Psoas muscle (tissue), 8 donors: ENCODE measurements around the gene PLS1. TPM values are rescaled to one million over a fixed set of nuclear protein-coding genes. Genes with fewer than 3 reads are reported as not detected.

ENCODE experiments used
- ATAC-seq, 4 donors: fragments of 200-7000 bp; cut with Tn5 transposase; one replicate each; pipeline ENCODE4 v1.9.1; 2020; ENCODE audit warnings: moderate library complexity in 3 of 4, mild to moderate bottlenecking in 2 of 4
- DNase-seq, 2 donors: peaks; one replicate each; pipeline ENCODE4 v3.0.0-alpha.2; 2020
- H3K27ac ChIP-seq: fragments of 200-600 bp; one replicate; pipeline ENCODE4 v1.8.0; 2022
- H3K27me3 ChIP-seq, 3 donors: fragments of 200-600 bp in 1 of 3; one replicate each; pipeline versions ENCODE4 v1.6.1 to v1.8.0; 2013 to 2022; ENCODE audit warnings: low read length in 2 of 3, mild to moderate bottlenecking in 2 of 3, moderate library complexity in 1 of 3; ENCODE audit not compliant: insufficient read depth in 3 of 3
- H3K36me3 ChIP-seq, 2 donors: fragments of 200-600 bp in 1 of 2; one replicate each; pipeline versions ENCODE4 v1.6.1 to v1.8.0; 2013 to 2022; ENCODE audit warnings: low read depth in 1 of 2, mild to moderate bottlenecking in 1 of 2, moderate library complexity in 1 of 2; ENCODE audit not compliant: insufficient read depth in 1 of 2
- H3K4me1 ChIP-seq: fragments of 200-600 bp; one replicate; pipeline ENCODE4 v1.8.0; 2022
- H3K4me3 ChIP-seq: fragments of 200-600 bp; one replicate; pipeline ENCODE4 v1.8.0; 2022; ENCODE audit warnings: mild to moderate bottlenecking
- H3K9me3 ChIP-seq: fragments of 200-600 bp; one replicate; pipeline ENCODE4 v1.8.0; 2022
- WGBS, 3 donors: extraction: QIAGEN DNeasy Blood & Tissue Kit; methylation state at CpG; one replicate each; pipeline versions ENCODE4 v1.1.6 to v1.1.7; 2013; 5-methylcytosine and 5-hydroxymethylcytosine counted together
- intact Hi-C, 2 donors: fragments of 100-400 bp; cut with DNase I; formaldehyde crosslinking; loops; one replicate each; pipeline versions ENCODE4 v1.11.0 to v1.14.2; 2022
- polyA plus RNA-seq, 3 donors: library from polyadenylated mRNA; stranded (reverse); fragments of 200-250 nt; gene quantifications; one replicate each; pipeline ENCODE4 v1.2.3, GENCODE V29; 2013
- total RNA-seq, 4 donors: library from RNA; stranded (reverse); fragmentation: NEBNext Ultra II Directional in 2 of 4; extraction: Animal tissue kit (Norgen Biotek cat#: 25700) in 2 of 4; gene quantifications; one replicate each; pipeline versions ENCODE4 v1.2.1 to v1.2.4, GENCODE V29; 2021 to 2023
- TF ChIP-seq, protein P1 (sequence below): fragments of 200-600 bp; IDR thresholded peaks from one replicate; pipeline ENCODE4 v1.8.0; 2022; ENCODE audit warnings: antibody characterized with exemption
- donor health status: healthy with polysubstance abuse.
- donor health status: DM: no; HTN: no; CAD: no; lungs with moderate emphysema.
- donor health status: Bipolar disorder and iron deficiency.
- donor health status: healthy.
- donor health status: DM: yes; HTN: yes; CAD: no.
- donor health status: DM: no; HTN: no; CAD: no.
- donor health status: DM: no; HTN: no; CAD: no.
- donor health status: DM: yes; HTN: yes; CAD: no.

Gene PLS1
- total and polyA plus RNA-seq, 7 donors, result 0.24 to 2.2 (median 0.58) TPM

DNA sequence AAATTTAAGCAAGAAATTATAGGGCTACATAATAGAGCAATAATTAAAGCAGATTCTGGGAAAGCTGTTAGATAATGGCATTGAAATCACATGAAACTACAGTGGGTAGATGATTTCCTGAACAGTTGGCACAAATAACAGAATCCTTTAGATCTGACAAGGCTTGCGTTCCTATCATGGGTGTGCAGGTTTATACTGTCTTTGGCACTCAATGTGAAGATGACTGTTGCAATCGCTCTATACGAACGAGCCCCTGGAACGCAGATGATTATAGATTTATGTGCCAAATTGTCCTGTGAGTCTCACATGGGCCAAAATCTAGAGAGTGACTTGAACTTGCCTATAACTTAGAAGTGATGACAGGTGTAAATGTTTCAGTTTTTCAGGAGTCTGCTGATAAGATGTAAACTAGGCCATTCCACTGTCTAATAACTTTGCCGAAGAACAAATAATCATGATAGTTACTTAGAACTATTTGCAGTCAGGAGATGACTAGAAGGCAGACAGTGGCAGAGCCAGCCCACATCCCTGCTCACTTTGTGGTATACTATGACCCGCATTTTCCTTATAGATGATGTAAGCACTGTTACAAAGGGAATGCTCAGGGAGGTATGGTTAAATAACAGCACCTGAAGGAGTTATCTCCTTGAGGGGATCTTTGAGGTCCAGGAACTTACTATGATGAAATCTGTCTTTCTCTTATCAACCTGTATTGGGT, 97.1 kb downstream of the PLS1 start:
- no peak for DNase-seq
- Histone ChIP-seq H3K27ac (no peak overlapping the region), H3K36me3 (no peaks in the 10 kb centered on the region), H3K9me3 (no peaks in the 10 kb centered on the region), H3K4me1 (no peaks in the 10 kb centered on the region), H3K4me3 (no peak overlapping the region), H3K27me3 (no peaks in the 10 kb centered on the region)
- TF ChIP-seq, protein P1, sequence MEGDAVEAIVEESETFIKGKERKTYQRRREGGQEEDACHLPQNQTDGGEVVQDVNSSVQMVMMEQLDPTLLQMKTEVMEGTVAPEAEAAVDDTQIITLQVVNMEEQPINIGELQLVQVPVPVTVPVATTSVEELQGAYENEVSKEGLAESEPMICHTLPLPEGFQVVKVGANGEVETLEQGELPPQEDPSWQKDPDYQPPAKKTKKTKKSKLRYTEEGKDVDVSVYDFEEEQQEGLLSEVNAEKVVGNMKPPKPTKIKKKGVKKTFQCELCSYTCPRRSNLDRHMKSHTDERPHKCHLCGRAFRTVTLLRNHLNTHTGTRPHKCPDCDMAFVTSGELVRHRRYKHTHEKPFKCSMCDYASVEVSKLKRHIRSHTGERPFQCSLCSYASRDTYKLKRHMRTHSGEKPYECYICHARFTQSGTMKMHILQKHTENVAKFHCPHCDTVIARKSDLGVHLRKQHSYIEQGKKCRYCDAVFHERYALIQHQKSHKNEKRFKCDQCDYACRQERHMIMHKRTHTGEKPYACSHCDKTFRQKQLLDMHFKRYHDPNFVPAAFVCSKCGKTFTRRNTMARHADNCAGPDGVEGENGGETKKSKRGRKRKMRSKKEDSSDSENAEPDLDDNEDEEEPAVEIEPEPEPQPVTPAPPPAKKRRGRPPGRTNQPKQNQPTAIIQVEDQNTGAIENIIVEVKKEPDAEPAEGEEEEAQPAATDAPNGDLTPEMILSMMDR, result no peak
- WGBS, 3 donors, result 86 to 91% (median 87%) methylated on average over 7 of the region's 7 CpGs
- intact Hi-C loops, result no loop called here
- ATAC-seq, result no peak

DNA sequence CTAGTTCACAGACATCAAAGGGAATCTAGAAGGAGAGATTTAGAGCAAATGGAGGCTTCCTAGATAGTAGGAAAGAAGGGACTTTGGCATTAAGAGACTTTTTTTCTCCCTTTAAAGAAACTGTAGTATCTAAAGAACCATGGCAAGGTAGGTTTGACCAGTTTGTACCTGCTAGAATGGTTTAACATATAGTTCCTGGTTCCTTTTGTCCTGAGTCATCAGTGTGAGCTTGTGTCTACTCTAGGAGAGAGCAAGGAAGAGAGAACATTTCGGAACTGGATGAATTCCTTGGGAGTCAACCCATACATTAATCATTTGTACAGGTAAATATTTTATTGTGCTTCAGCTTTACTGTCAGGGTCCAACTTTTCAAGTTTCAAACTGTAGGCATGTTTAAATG, 98.0 kb downstream of the PLS1 start:
- Histone ChIP-seq H3K4me3 (no peak overlapping the region), H3K36me3 (no peaks in the 10 kb centered on the region), H3K9me3 (no peaks in the 10 kb centered on the region), H3K27ac (no peak overlapping the region), H3K4me1 (no peaks in the 10 kb centered on the region), H3K27me3 (no peaks in the 10 kb centered on the region)
- intact Hi-C loops, result no loop called here
- WGBS, 3 donors, result 88 to 96% (median 93%) methylated on average over 1 of the region's 1 CpG
- ATAC-seq, result no peak
- no peak for DNase-seq
- TF ChIP-seq, protein P1, result no peak

- no peak for DNase-seq
- TF ChIP-seq, protein P1, result no peak
- intact Hi-C loops, result no loop called here
- Histone ChIP-seq H3K36me3 (no peaks in the 10 kb centered on the region), H3K4me1 (no peaks in the 10 kb centered on the region), H3K27ac (no peak overlapping the region), H3K27me3 (no peaks in the 10 kb centered on the region), H3K4me3 (no peak overlapping the region), H3K9me3 (no peaks in the 10 kb centered on the region)
- 35 to 46% (median 36%) methylated on average over 2 of the region's 2 CpGs for WGBS, 3 donors
- ATAC-seq, result no peak
These were observed 109.0 kb downstream of the PLS1 start for GRCh38 chr3:142705198-142705597.

DNA sequence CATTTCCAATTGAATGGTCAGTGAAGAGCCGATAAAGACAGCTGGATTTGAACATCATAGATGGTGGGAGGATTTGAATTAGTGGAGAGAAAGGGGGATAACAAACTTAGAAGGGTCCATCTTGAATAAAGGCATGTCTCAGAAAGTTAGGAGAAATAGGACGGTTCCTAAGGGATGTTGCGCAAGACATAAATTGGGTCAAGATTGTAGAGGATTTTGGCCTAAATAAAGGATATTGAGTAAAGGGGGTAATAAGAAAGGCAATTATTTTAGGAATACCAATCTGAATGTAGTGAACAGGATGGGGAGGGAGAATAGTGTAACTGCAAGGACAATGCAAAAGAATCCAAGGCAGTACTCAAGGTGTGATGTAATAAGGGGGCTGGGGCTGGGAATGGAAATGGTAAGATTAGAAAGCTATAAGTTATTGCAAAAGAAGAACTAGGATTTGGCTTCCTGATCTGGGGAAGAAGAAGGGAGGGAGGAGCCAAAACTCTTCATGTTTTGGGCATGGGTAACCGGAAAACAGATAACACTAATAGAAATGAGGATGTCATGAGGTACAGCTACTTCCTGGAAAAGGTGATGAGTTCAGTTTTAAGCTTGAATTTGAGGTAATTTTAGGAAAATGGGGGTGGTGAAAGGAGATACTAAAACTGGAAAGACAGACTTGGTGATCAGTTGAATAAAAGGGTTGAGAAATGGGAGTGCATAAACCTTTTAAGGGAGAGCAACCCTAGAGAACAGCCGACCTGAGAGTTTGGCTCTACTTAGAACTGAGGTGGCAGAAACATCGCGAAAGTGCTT, 110.3 kb downstream of the PLS1 start:
- TF ChIP-seq, protein P1, result no peak
- Histone ChIP-seq H3K27me3 (no peaks in the 10 kb centered on the region), H3K9me3 (no peaks in the 10 kb centered on the region), H3K4me1 (no peaks in the 10 kb centered on the region), H3K27ac (no peak overlapping the region), H3K4me3 (no peak overlapping the region), H3K36me3 (no peaks in the 10 kb centered on the region)
- ATAC-seq (no peak), DNase-seq (no peak)
- 79 to 82% (median 81%) methylated on average over 7 of the region's 7 CpGs for WGBS, 3 donors
- intact Hi-C loops, result no loop called here
